C4-2B (cell line): ENCODE measurements around the gene ZNF195.
"Not testable (repeated sequence)": the region's sequence is repeated elsewhere in the genome, so short reads cannot be mapped to it uniquely, and the experiment has no call there.

ENCODE experiments used
- ZFX ChIP-seq: fragments of 450-650 bp; IDR thresholded peaks from 2 replicates; pipeline ENCODE4 v1.6.1; 2017
- TF ChIP-seq, protein P1 (sequence below): fragments of 450-650 bp; conservative IDR thresholded peaks from 2 replicates; pipeline ENCODE4 v1.5.1; 2017; ENCODE audit warnings: mild to moderate bottlenecking

DNA sequence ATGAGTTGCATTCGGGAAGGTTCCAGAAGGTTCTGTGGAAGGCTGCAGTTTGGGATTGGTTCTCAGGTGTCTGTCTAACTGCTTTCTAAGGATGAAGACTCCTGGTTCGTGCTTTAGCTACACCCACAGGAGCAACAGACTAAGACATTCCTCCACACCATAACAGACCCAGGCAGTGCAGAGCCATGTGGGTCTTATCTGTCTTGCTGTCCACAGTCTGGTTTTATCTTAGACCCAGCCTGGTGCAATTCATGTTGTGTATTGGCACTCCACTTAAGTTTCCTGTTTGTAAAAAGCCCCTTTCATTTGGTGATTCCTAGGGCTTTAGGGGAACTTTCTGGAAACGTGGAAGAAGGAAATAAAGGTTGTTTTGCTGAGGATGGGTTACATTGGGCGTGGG lies 22.1 kb upstream of the ZNF195 start:
- TF ChIP-seq, protein P1, sequence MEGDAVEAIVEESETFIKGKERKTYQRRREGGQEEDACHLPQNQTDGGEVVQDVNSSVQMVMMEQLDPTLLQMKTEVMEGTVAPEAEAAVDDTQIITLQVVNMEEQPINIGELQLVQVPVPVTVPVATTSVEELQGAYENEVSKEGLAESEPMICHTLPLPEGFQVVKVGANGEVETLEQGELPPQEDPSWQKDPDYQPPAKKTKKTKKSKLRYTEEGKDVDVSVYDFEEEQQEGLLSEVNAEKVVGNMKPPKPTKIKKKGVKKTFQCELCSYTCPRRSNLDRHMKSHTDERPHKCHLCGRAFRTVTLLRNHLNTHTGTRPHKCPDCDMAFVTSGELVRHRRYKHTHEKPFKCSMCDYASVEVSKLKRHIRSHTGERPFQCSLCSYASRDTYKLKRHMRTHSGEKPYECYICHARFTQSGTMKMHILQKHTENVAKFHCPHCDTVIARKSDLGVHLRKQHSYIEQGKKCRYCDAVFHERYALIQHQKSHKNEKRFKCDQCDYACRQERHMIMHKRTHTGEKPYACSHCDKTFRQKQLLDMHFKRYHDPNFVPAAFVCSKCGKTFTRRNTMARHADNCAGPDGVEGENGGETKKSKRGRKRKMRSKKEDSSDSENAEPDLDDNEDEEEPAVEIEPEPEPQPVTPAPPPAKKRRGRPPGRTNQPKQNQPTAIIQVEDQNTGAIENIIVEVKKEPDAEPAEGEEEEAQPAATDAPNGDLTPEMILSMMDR, result not testable (repeated sequence)
- TF ChIP-seq ZFX, result not testable (repeated sequence)
